ENCODE measurements around the gene ABLIM2.

Gene ABLIM2

DNA sequence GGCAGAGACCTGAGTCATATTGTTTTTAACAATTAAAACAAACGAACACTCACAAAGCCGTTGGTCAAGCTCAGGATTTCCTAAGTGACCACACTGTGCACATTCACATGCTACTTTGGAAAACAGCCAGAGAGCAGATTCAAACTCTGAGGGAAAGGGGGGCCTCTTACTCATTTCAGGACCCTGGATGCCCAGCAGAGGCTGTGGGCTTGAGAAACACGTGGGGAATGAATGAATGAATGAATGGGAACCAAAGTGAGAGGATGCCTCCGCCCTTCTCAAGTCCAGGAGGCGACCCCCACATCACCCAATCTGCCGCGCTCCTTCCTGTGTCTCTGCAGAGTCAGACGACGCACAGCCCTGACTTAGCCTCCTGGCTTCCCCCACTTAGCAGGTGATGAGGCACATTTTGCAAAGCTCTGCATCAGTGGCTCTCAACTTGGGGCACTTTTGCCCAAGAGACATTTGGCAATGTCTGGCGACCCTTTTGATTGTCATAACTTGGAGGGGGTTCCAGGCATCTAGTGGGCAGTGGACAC, 76.0 kb downstream of the ABLIM2 start:
- DNase-seq, result no peak

DNA sequence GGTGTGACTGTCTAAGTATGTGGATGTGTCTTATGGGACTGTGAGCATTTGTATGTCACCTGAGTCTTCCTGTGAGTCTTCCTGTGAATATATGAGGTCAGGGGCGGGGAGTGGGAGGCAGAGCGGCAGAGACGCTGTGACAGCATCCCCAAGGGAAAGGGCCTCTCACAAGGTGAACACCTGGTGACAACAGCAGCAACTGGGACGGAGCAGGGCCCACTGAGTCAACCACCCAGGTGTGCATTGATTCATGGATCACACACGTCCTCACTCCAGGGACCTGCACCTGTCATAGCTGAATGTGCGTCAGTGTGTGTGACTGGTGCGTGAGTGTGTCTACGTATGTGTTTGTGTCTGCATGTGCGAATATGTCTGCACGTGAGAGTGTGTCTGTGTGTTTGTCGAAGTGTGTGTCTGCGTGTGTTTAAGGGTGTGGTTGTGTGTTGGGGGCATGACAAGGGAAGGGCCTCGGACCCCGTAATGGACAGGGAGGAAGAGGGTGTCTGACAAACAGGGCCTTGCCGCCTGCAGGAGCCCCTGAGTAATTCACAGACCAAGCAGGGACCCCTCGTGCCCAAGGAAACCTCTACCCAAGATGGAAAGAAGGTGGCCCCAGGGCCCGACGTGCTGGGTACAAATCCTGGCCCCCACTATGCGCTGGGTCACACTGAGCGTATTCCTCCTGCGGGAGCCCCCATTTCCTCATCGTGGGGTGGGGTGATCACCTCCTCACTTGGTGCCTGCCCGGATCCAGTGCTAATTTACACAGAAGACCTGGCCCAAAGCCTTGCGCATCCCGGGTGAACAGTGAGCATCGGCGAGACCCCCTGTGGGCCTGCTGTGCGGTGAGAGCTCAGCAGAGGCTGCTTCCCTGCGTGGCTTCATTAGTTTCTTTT, 76.7 kb downstream of the ABLIM2 start:
- no peak for DNase-seq

DNA sequence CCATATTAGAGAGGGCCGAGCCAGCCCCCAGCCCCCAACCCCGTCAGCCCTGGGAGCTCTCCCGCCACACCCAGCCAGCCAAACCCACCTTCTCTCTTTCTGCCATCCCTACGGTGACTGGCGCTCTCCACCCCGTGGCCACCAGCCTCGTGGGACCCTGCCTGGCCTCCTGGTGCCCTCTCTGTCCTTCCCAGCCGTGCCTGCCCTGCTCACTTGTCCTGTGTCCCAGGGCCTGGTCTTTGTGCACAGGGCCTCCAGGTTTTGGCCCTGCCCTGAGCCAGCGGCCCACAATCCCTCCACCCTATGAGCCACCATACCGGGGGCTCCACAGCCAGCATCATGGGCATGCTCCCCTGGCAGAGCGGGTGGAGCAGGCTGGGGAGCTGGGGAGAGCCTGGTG, 77.4 kb downstream of the ABLIM2 start:
- DNase-seq, result no peak

DNA sequence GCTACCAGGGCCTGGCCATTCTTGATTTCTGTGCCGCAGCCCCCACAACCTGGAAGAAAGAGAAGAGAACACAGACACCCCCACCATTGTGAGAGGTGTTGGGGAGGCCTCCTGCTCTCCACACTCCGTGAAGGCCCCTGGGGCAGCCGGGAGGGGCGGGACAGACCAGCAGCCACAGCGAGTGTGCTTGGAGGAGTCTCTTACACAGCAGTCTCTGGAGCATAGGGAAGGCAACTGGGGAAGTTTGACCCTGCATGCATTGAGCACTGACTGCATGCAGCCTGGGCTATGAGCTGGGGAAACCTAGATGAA, 77.9 kb downstream of the ABLIM2 start:
- DNase-seq, result no peak

DNA sequence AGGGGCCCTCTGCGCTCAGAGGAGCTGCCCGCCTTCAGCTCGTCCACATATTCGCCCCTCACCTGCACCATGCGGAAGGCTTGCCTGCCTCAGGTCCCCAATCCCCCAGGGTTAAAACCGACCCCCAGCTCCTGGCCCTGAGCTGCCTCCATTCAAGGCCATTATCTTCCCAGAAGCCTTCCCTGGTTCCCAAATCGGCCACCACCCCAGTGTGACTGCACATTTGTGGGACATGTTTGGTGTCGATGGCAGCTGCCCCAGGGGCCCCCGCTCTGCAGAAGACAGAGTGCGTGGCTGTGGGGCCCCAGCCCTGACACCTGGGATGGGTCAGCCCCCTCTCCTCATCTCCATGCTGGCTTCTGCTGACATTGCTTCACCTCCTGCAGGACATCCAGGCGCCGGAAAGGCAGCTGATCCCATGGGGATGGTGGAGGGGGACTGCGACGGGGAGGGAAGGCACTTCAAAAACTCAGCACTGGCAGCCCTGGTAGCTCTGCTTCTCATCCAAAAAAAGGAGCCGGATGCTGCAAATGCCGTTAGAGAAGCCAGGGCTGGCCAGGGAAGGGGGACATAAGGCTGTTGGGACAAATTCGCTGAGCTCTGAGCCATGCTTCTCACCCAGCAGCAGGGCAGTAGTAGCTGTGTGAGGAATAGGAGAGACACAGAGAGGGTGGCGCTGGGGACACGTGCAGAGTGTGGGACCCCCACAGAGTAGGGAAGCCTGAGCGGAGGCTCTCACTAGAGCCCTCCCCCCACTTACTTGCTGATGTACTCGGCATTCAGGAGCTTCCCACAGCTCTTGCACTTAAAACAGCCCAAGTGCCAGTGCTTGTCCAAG, 78.5 kb downstream of the ABLIM2 start:
- no peak for DNase-seq

DNA sequence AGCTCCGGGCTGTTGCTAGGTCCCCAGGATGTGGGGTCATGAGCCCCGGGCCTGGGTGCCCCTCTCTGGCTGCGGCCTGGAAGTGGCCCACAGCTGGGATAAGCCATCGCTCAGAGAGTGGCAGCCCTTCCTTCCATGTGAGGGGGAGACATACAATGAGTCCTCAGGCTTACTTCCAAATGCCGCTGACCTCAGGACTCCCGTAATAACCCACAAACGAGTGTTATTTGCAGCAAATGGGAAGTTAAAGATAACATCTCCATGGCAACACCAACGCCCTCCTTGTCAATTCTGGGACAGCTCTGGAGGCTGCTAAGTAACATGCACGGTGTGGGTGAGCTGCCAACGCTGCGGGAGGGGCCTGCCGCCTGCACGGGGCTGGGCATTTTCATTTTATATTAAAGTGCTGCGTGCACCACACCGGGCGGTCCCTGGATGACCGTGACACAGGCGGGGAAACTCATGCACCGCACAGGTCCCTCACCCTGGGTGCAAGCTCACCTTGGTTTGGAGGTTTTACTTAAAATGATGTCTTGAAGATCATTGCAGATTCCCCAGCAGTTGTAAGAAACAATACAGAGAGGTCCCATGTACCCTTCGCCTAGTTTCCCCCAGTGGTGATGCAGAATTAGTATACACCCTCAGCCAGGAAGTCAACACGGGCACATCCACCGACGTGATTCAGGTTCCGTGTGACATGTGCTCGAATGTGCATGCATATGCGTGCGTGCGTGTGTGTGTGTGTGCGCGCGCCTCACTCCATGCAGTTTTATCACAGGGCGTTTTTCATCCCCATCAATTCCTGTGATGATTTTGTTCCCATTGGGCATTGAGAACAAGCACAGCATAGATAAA, 79.4 kb downstream of the ABLIM2 start:
- no peak for DNase-seq

DNA sequence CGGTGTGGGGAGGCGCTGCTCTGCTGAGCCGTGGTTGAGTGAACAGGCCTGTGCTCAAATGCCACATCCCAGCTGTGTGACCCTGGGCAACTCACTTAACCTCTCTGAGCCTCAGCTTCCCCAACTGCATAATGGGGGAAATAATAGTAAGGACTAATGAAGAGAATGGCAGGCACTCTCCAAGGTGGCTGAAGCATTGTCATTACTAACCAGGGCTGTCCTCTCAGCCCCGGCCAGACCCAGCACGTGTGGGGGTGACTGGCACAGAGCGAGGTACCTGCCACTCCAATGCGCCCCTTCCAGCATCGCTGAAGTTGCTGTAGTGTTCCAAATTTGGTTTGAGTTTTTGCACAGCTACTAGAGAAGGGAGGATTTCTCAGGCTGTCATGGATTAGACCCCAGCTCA, 80.0 kb downstream of the ABLIM2 start:
- DNase-seq, result no peak

DNA sequence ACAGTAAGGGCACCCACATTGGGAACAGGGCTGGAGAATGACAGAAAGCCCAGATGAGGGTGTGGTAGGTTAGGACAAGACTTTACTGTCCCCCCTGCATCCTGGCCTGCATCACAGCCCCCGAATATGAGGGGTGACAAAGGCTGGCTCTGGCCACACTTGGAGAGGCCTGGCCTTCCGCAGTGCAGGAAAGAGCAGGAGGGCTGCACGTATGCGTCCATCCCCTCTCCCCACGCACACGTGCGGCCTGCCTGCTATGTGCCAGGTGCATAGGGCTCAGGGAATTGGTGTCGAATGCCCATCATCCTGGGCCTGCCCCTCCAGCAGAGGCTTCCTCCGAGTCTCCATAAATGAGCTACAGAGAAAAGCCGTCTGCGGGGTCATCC, 80.5 kb downstream of the ABLIM2 start:
- no peak for DNase-seq

DNA sequence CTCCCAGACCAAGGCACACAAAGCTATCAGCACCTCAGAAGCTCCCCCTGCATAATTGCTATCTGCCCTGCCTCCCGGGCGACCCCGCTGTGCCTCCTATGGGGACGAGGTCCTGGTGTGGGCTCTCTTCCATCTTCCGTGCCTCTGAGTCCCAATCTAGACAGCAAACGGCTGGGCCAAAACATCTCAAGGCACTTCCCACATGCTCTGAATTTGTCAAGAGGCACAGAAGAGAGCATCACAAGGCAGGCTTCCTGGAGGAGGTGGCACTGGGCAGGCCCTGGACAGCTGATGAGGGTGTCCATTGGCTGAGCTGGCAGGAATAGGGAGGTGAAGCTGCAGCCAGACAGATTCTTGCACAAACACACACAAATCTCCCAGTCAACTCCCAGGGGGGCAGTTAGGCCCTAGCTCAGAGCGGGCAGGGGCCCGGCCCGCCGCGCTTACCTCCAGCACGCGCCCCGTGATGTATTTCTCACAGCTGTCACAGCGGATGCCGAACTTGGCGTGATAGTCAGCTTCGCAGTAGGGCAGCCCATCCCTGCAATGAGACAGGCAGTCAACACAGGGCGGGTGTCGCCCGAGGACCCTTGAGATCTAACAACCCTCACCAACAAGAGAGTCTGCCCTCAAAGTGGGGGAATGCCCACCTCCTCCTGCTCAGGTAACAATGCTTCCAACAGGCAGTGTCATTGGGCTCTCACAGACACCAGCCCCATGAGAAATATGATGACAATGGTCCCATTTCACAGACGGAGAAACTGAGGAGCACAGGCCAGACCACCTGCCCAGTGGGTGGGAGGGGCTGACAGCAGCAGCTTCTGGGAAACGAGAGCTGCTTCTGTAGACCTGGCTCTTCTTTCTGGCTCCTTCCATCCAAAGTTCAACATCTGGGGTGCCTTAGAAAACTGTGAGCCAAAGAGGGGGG, 81.2 kb downstream of the ABLIM2 start:
- no peak for DNase-seq

DNA sequence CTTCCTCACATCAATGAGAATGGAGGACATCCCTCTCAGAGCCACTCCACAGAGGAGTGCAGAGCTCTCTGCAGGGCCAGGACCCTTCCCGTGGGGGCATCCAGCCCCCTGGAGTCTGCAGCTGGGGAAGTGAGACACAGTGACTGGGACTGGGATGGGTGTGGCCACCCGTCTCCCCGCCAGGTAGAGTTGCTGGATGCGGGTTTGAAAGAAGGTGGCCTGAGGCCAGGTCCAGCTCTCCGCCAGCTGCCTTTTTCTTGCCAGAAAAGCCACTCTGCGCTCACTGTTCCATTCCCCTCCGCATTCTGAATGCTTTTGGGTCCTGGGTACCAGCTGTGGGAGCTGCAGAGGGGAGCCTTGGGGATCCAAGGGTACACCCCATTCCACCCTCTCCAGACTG, 82.6 kb downstream of the ABLIM2 start:
- no peak for DNase-seq

DNA sequence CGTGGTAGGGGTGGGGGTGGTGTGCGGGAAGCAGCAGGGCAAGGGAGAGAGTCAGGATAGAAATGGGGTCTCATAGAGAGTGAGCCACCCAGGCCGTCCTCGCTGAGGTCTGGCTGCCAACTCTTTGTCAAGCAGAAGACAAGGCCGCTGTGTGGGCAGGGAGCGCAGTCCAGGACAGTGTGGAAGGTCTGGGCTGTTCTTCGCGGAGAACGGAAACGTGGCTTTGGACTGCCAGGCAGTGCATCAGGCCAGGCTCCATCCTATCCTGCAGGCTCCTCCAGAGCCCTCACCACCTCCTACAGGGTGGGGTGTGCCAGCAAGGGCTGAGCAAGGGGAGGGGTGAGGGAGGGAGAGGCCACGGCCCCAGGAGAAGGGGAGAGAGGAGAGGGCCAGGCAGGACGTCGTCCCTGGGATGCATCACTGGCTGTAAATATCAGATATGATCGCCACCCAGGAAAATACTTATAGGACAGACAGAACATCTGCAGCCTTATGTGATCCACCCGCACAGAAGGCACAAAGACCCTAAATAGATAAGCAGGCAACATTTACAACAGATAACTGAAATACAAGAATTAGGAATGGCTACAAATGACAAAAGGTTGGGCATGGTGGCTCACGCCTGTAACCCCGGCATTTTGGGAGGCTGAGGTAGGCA, 85.3 kb downstream of the ABLIM2 start:
- DNase-seq, result no peak

DNA sequence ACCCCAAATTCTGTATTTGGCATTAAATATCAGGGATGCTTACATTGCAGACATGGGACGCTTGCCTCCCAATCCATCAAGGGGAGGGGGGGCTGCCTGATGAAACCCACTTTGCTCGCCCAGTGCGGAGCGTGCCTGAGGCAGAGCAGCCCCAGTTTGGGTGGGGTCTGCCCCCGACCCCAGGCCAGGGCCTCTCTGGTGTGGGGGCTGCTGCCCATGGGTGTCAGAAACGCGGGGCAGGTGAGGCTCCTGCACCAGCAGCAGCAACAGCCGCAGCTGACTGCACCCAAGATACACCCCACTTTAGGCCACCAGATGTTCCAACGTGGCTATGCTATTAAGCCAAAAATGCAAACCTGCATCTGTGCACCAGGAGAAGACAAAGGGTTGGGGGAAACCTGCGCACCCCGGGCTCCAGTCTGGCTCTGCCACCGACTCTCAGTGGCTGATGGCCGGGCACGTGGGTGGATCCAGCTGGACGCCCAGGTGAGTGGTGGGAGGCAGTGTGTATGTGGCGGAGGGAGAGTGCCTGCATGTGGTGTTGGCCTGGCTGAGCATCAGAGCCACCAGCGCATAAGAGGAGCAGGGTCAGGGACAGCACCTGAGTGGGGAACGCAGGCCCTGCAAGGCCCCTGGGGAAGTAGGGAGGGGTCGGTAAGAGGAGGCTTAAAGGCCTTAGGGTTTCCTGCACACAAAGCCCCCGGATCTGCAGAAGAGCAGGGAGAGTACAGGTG, 86.2 kb downstream of the ABLIM2 start:
- no peak for DNase-seq

DNA sequence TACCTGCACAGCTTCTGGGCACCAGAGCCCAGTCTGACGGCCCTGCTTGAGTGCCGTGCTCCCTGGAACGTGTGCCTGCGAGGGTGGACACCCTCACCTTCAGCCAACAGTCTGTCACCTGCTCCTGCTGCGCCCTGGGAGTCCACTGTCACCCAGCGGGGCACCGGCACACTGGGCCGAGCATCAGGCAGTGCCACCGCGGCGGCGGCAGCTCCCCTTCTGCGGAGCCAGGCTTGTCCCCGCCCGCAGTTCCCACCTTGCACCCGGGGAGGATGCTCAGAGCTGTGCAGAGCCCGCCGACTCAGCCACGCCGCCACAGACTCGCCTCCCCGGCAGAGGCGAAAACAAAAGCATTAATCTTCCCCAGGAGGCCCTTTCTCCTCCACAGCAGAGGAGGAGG, 86.8 kb downstream of the ABLIM2 start:
- no peak for DNase-seq

DNA sequence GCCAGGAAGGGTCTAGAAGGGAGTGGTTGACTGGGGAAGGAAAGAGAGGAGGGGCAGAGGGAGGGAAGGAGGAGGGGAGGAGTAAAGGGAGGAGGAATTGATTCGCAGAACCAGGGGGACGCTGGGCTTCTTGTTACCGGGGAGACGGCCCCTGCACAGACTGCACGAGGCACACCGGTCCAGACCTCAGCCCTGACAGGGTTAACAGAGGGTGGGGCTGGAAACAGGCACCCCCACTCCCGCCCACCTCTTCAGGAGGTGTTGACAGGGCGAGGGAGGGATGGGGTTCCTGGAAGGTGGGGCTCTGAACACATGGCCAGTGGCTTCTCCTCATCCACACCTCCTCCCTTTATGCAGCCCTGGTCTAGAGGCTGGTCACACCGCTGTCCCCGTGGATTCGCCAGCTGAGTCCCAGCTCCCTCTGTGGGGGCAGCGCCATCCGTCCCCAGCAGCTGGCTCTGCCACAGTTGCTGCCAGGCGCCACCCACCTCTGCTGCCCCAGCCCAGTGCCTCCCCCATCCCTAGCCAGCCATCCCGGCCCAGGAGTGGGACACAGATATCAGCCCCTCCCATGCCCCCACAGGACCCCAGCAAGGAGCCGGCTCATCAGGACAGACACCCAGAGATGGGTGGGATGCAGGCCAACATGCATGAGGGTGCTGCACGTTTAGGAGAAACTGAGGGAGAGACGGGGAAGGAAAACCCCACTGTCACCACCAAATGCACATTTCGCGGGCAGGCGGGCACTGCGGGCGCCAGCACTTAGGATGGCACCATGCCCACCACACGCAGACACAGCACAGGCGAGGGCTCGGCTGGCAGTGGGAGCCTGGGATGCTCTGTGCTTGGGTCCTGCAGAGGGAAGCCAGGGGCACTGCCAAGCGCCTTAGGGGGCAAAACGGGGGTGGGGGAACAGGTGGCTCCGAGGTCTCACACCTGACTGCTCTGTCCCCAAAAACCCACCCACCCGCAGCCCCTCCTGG, 87.6 kb downstream of the ABLIM2 start:
- DNase-seq, result no peak

DNA sequence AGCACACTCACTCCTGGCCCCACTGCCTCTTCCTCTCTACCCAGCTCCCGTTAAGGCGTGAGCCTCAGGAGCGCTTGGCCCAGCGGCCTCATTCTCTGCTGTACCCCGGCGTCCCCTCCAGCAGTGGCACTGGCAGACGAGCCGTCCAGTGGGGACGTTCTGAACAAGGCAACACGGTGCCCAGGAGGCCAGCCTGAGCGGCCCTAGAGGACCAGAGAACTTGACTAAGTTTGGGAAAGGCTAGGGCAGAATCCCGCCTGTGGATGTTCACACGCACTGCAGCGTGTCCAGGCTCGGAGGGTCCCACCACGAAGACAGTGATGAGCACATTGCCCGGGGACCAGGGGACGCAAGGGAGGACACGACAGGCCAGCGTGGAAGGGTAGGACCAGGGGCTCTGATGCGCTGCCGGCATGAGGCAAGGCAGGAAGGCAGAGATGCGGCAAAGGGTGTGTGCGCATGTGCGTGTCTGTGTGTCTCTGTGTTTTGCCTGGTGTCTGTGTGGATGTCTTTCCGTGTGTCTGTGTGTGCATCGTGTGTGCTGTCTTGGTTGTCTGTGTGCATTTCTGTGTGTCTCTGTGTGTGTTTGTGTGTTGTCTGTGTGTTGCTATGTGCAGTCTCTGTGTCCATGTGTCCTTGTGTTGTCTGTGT, 89.4 kb downstream of the ABLIM2 start:
- DNase-seq, result no peak

DNA sequence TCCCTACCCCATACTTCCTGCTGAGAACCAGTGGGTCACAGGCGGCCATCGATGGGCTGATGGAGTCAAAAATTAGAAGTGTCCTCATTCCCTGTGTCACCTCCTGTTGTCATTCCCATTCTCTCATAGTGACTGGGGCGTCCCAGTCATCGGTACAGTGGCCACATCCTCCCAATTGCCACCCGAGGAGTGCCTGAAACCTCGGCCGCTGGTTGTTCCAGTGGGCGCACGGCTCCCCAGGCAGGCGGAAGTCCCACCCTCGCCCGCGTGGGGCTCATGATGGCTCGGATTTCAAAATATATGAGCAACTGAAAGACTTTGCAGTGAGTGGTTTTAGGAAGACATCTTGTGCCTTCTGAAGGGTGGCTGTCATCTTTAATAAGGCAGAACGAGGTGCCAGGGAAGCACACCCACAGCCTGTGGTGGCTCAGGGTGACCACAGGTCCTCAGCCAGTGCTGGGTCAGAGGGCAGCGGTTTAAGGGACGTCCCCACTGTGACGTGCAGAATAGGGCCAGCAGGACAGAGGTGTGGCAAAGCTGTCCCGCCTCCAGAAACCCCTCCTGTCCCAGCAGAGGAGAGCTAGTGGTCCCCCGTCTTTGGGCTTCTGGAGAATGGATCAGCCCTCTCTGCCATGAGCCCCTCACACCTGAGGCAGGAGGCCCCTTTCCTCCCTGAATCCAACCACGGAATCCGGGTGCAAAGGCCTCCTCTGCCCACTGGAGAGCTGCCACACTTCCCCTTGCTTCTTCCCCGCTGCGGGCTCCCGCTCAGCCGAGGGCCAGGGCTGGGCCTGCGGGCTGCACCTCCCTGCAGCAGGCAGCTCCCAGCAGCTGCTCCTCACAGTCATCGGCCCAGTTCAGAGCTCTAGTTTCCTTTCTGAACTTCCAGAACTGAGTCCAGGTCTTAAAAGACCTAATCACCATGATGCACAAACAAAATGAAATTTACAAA, 90.4 kb downstream of the ABLIM2 start:
- DNase-seq, result no peak

DNA sequence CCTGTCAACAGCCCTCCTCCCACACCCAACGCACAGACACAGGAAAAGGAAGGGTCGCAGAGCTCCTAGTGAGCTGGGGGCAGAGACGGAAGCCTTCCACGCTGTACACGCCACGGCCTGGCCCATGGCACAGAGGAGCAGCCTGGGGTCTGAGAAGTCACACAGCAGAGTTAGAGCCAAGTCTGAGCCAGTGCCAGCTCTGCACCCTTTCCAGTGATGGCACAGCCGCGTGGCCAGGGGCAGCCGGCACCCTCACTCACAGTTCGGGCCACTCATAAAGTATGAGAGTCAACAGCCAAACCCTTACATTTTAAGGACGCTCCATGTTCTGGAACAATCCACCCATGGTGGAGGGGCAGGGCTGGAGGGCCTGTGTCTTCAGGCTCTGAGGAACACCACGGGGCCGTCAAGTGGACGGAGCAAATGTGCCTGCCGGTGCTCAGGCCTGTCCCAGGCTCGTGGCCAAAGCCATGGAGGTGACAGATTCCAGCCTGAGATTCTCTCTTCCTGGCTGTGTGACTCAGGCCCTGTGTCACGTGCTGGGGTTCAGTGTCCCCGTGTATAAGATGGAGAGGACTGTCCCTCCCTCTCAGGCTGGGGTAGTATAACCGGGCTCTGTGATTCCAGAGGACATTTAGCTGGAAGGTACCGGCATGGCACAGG, 91.2 kb downstream of the ABLIM2 start:
- DNase-seq, result no peak
